PFSK-1 (cell line): ENCODE measurements around the gene ACADSB.

Source experiments
- POLR2AphosphoS5 ChIP-seq: IDR thresholded peaks from 2 replicates; pipeline ENCODE4 v1.6.1; 2012; ENCODE audit warnings: low read depth, mild to moderate bottlenecking, control low read depth, low read length, moderate library complexity
- REST ChIP-seq, 2 experiments: IDR thresholded peaks; 2 replicates each; pipeline versions ENCODE4 v1.6.1 to v1.8.0; 2011 to 2012; ENCODE audit warnings: low read depth in 2 of 2, low read length in 2 of 2, control low read depth in 1 of 2, inconsistent platforms in 1 of 2, mild to moderate bottlenecking in 1 of 2, moderate library complexity in 1 of 2; ENCODE audit not compliant: insufficient read depth in 1 of 2
- SIN3A ChIP-seq: IDR thresholded peaks from 2 replicates; pipeline ENCODE4 v1.6.1; 2012; ENCODE audit warnings: mild to moderate bottlenecking, low read length, moderate library complexity, borderline replicate concordance; ENCODE audit not compliant: insufficient read depth
- TAF1 ChIP-seq: IDR thresholded peaks from 2 replicates; pipeline ENCODE4 v1.6.1; 2012; ENCODE audit warnings: low read length, control low read depth, borderline replicate concordance; ENCODE audit not compliant: insufficient read depth

- TF ChIP-seq REST (IDR thresholded peaks at IDR 0.05; ENCODE audit: insufficient read depth in 1 of 2, low read depth in 2 of 2, low read length in 2 of 2) (no peak), SIN3A (0 out of 2 replicates have a peak, but pooled peaks have one; percentile 64), POLR2AphosphoS5 (peak; percentile 64; the same call in 1 of the 2 replicates), TAF1 (peak; percentile 76; the same call in 1 of the 2 replicates)
These were observed at the start of gene ACADSB, which contains the start of gene IKZF5 for GRCh38 chr10:123008355-123009104.
